Mononuclear cell (primary cell): ENCODE data around the gene SLC26A9. TPM values are rescaled to one million over a fixed set of nuclear protein-coding genes. Genes with fewer than 3 reads are reported as not detected.

Experiments used
- H3K27me3 ChIP-seq: 2 replicates; pipeline ENCODE4 v1.6.0; 2011; ENCODE audit warnings: low read length, control low read depth; ENCODE audit not compliant: insufficient read depth
- H3K4me1 ChIP-seq: 2 replicates; pipeline ENCODE4 v1.5.1; 2011; ENCODE audit warnings: mild to moderate bottlenecking, low read length, control low read depth; ENCODE audit not compliant: insufficient read depth
- H3K4me3 ChIP-seq: 2 replicates; pipeline ENCODE4 v1.5.1; 2011; ENCODE audit warnings: mild to moderate bottlenecking, low read length, moderate library complexity
- H3K9me3 ChIP-seq: 2 replicates; pipeline ENCODE4 v1.5.1; 2011; ENCODE audit warnings: low read depth, mild to moderate bottlenecking, control low read depth, low read length
- total RNA-seq: library from RNA; depleted of rRNA; stranded (reverse); fragments of >200 nt; gene quantifications from one replicate; pipeline ENCODE4 v1.2.3, GENCODE V29; 2012

SLC26A9 gene
- total RNA-seq, 1 donor, result not detected

GRCh38 chr1:205944525-205944924 is 1.3 kb upstream of the SLC26A9 start:
- no peaks in the 10 kb centered on the region for H3K9me3 ChIP-seq
- H3K27me3 ChIP-seq, result no peaks in the 10 kb centered on the region
- H3K4me1 ChIP-seq, result peaks cover 9% of the 10 kb centered on the region
- no peak overlapping the region for H3K4me3 ChIP-seq

- no peaks in the 10 kb centered on the region for H3K4me1 ChIP-seq
- H3K4me3 ChIP-seq, result no peak overlapping the region
- peaks cover 3% of the 10 kb centered on the region for H3K27me3 ChIP-seq
- H3K9me3 ChIP-seq, result no peaks in the 10 kb centered on the region
These were observed 561 bp downstream of the SLC26A9 start for GRCh38 chr1:205942631-205943159.

- Histone ChIP-seq H3K4me3 (no peak overlapping the region), H3K4me1 (no peaks in the 10 kb centered on the region), H3K9me3 (no peaks in the 10 kb centered on the region), H3K27me3 (peaks cover 3% of the 10 kb centered on the region)
These were observed 2.5 kb downstream of the SLC26A9 start for GRCh38 chr1:205940710-205941109.

- peaks cover under 1% of the 10 kb centered on the region for H3K4me1 ChIP-seq
- H3K4me3 ChIP-seq, result no peak overlapping the region
- H3K27me3 ChIP-seq, result peaks cover 3% of the 10 kb centered on the region
These were observed 3.4 kb downstream of the SLC26A9 start for GRCh38 chr1:205939690-205940330.

GRCh38 chr1:205938682-205939081 is 4.6 kb downstream of the SLC26A9 start:
- Histone ChIP-seq H3K4me3 (no peak overlapping the region), H3K4me1 (peaks cover 12% of the 10 kb centered on the region), H3K9me3 (no peaks in the 10 kb centered on the region), H3K27me3 (peaks cover 3% of the 10 kb centered on the region)

More at GRCh38 chr1:205939690-205940330, 3.4 kb downstream of the SLC26A9 start:
- H3K9me3 ChIP-seq, result no peaks in the 10 kb centered on the region

- H3K4me1 ChIP-seq, result peaks cover 21% of the 10 kb centered on the region
- peaks cover 3% of the 10 kb centered on the region for H3K27me3 ChIP-seq
- no peaks in the 10 kb centered on the region for H3K9me3 ChIP-seq
- H3K4me3 ChIP-seq, result no peak overlapping the region
These were observed 6.2 kb downstream of the SLC26A9 start for GRCh38 chr1:205936846-205937586.

GRCh38 chr1:205936311-205936710 is 6.9 kb downstream of the SLC26A9 start:
- H3K27me3 ChIP-seq, result peaks cover 3% of the 10 kb centered on the region
- H3K9me3 ChIP-seq, result no peaks in the 10 kb centered on the region
- peaks cover 21% of the 10 kb centered on the region for H3K4me1 ChIP-seq
- H3K4me3 ChIP-seq, result no peak overlapping the region

GRCh38 chr1:205935869-205936268 is 7.4 kb downstream of the SLC26A9 start:
- Histone ChIP-seq H3K27me3 (peaks cover 3% of the 10 kb centered on the region), H3K4me3 (no peak overlapping the region), H3K4me1 (peaks cover 22% of the 10 kb centered on the region), H3K9me3 (no peaks in the 10 kb centered on the region)

GRCh38 chr1:205934788-205935187 is 8.5 kb downstream of the SLC26A9 start:
- H3K9me3 ChIP-seq, result no peaks in the 10 kb centered on the region
- peaks cover 32% of the 10 kb centered on the region for H3K4me1 ChIP-seq
- no peak overlapping the region for H3K4me3 ChIP-seq
- H3K27me3 ChIP-seq, result peaks cover 3% of the 10 kb centered on the region

GRCh38 chr1:205933671-205934618 is 9.3 kb downstream of the SLC26A9 start:
- Histone ChIP-seq H3K4me1 (peaks cover 32% of the 10 kb centered on the region), H3K27me3 (peaks cover 3% of the 10 kb centered on the region), H3K4me3 (no peak overlapping the region), H3K9me3 (no peaks in the 10 kb centered on the region)

GRCh38 chr1:205932776-205933175 is 10.5 kb downstream of the SLC26A9 start:
- Histone ChIP-seq H3K27me3 (no peaks in the 10 kb centered on the region), H3K9me3 (no peaks in the 10 kb centered on the region), H3K4me1 (peaks cover 32% of the 10 kb centered on the region), H3K4me3 (no peak overlapping the region)

GRCh38 chr1:205930799-205931281 is 12.4 kb downstream of the SLC26A9 start:
- Histone ChIP-seq H3K27me3 (no peaks in the 10 kb centered on the region), H3K4me3 (no peak overlapping the region), H3K9me3 (no peaks in the 10 kb centered on the region), H3K4me1 (peaks cover 32% of the 10 kb centered on the region)

GRCh38 chr1:205930195-205930577 is 13.1 kb downstream of the SLC26A9 start:
- no peak overlapping the region for H3K4me3 ChIP-seq
- H3K9me3 ChIP-seq, result no peaks in the 10 kb centered on the region
- H3K4me1 ChIP-seq, result peaks cover 32% of the 10 kb centered on the region
- H3K27me3 ChIP-seq, result no peaks in the 10 kb centered on the region

GRCh38 chr1:205929496-205930194 is 13.6 kb downstream of the SLC26A9 start:
- Histone ChIP-seq H3K4me3 (no peak overlapping the region), H3K4me1 (peaks cover 30% of the 10 kb centered on the region), H3K27me3 (no peaks in the 10 kb centered on the region), H3K9me3 (no peaks in the 10 kb centered on the region)
